ENCODE results near the gene DBN1. TPM values are rescaled to one million over a fixed set of nuclear protein-coding genes. Genes with fewer than 3 reads are reported as not detected.

Gene DBN1
- total RNA-seq, 2 experiments from 2014 or later = 101 to 105 TPM

- peaks cover 7% of the 10 kb centered on the region for H3K36me3 Mint-ChIP-seq (ENCODE audit: low read depth)
- no peak for ATAC-seq
- peak overlapping the region; percentile 79 for H3K4me3 Mint-ChIP-seq
- no peaks in the 10 kb centered on the region for H3K27me3 Mint-ChIP-seq
- H3K27ac Mint-ChIP-seq = peak overlapping the region; percentile 79
- no peaks in the 10 kb centered on the region for H3K9me3 Mint-ChIP-seq
- intact Hi-C loops (cut with micrococcal nuclease) = no loop called here
- DNase-seq = no peak
- H3K4me1 Mint-ChIP-seq (ENCODE audit: low read depth) = peaks cover 48% of the 10 kb centered on the region
- no peak for TF ChIP-seq CTCF (IDR thresholded peaks at IDR 0.05)
- CTCF ChIA-PET = interaction anchor here (0.8 to 17.9 kb wide), 11 partner anchors 9 to 139 kb away, joined by 3 to 415 read pairs (median 6); partner anchors contain the start of genes F12 and PFN3
- POLR2A ChIA-PET = interaction anchor here (0.8 to 22.1 kb wide), 15 partner anchors 7 to 315 kb away, joined by 3 to 606 read pairs (median 10); partner anchors contain the start of genes DBN1, GRK6, NSD1 and PFN3
Measured at GRCh38 chr5:177448244-177448950, 25.0 kb downstream of the DBN1 start.

DNA sequence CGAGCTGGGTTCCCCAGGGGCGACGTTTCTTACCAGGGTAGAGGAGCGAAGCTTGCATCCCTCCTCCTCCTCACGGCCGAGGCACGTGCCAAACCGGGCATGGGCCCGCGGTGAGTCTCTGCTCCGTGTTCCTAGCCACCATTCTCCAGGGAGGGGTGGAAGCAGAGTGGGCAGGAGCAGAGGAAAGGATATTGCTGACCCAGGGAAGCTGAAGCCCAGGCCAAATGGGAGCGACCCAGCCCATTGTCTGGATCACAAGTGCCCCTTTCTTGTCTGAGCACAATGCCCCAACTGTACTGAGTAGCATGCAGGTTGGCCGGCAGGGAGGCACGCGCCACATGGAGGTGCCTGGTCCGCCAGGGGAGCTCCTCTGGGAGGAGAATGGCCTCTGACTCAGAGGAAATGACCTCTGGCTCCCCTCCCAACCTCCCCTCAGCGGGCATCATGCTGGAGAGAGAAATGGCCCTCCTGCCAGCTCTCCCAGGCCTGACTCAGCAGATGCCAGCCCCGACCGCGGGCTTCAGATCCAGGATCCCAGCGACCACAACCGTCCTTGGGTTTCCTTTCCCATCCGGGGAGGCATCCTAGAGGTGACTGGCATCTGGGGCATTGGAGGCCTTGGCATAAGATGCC lies 25.7 kb downstream of the DBN1 start:
- TF ChIP-seq CTCF (IDR thresholded peaks at IDR 0.05) = no peak
- peak; percentile 59 for DNase-seq
- H3K27ac Mint-ChIP-seq = peak overlapping the region; percentile 79

DNA sequence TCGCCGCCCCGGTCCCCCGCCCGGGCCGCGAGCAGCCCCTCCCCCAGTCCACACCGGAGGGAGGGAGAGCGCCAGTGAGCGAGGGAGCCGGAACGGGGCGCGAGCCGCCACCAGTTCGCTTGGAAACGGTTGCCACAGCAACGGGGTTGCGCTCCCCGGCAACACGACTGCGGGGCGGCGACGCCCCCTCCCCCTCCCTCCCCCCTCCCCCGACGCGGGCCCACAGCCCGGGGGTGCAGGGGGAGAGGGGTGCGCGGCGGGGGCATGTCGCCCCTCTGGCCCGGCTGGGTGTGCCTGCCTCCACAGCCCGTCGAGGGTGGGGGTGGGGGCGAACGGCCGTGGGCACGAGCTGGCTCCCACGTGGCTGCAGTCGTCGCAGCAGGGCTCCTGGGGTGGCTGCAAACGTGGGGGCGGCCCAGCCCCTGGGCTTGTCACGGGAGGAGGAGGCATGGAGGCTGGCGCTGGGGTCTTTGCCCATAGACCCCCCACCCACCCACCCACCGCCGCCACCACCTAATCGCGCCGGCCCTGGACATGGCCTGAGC lies 26.3 kb downstream of the DBN1 start:
- DNase-seq = peak; percentile 77
- Mint-ChIP-seq H3K4me3 (peak overlapping the region; percentile 79), H3K9me3 (no peaks in the 10 kb centered on the region), H3K27ac (no peak overlapping the region), H3K27me3 (no peaks in the 10 kb centered on the region), H3K4me1 (ENCODE audit: low read depth) (peaks cover 42% of the 10 kb centered on the region), H3K36me3 (ENCODE audit: low read depth) (peaks cover 11% of the 10 kb centered on the region)
- ATAC-seq = peak; percentile 22
- ChIA-PET CTCF (interaction anchor here (1.2 to 17.9 kb wide), 9 partner anchors 8 to 137 kb away, joined by 4 to 415 read pairs (median 8); partner anchors contain the start of genes F12 and PFN3), POLR2A (interaction anchor here (0.9 to 22.1 kb wide), 14 partner anchors 8 to 137 kb away, joined by 3 to 606 read pairs (median 12); partner anchors contain the start of genes DBN1, F12, GRK6 and LMAN2)
- no peak for TF ChIP-seq CTCF (IDR thresholded peaks at IDR 0.05)
- intact Hi-C loops (cut with micrococcal nuclease) = no loop called here

More for the DNA sequence above, 25.7 kb downstream of the DBN1 start:
- no peaks in the 10 kb centered on the region for H3K9me3 Mint-ChIP-seq
- CTCF ChIA-PET = interaction anchor here (1.2 to 17.9 kb wide), 10 partner anchors 7 to 138 kb away, joined by 4 to 415 read pairs (median 8); partner anchors contain the start of genes F12 and PFN3
- POLR2A ChIA-PET = interaction anchor here (0.8 to 22.1 kb wide), 13 partner anchors 7 to 314 kb away, joined by 3 to 606 read pairs (median 13); partner anchors contain the start of genes DBN1, F12, GRK6 and NSD1
- no peaks in the 10 kb centered on the region for H3K27me3 Mint-ChIP-seq
- peak overlapping the region; percentile 79 for H3K4me3 Mint-ChIP-seq
- H3K4me1 Mint-ChIP-seq (ENCODE audit: low read depth) = peaks cover 43% of the 10 kb centered on the region
- intact Hi-C loops (cut with micrococcal nuclease) = no loop called here
- peaks cover 7% of the 10 kb centered on the region for H3K36me3 Mint-ChIP-seq (ENCODE audit: low read depth)
- ATAC-seq = no peak

GRCh38 chr5:177446200-177447065 lies 27.0 kb downstream of the DBN1 start, which contains the start of gene PRR7:
TSS of gene PRR7 (plus strand) at chr5:177446814. CDS start at chr5:177455068, 8,254 bp downstream.
- ATAC-seq (peak; percentile 58), DNase-seq (peak; percentile 77)
- Mint-ChIP-seq H3K9me3 (no peaks in the 10 kb centered on the region), H3K27ac (peak within 1 kb of the TSS; percentile 80), H3K4me1 (ENCODE audit: low read depth) (peaks cover 43% of the 10 kb centered on the region), H3K27me3 (no peaks in the 10 kb centered on the region), H3K4me3 (peak within 1 kb of the TSS; percentile 79), H3K36me3 (ENCODE audit: low read depth) (peaks cover 16% of the 10 kb centered on the region)
- intact Hi-C loops (cut with micrococcal nuclease) = no loop called here
- TF ChIP-seq CTCF (IDR thresholded peaks at IDR 0.05) = no peak
- ChIA-PET POLR2A (interaction anchor here (0.9 to 22.1 kb wide), 21 partner anchors 8 to 145 kb away, joined by 3 to 606 read pairs (median 6); partner anchors contain the start of genes DBN1, F12, GRK6 and LMAN2), CTCF (interaction anchor here (0.9 to 17.9 kb wide), 12 partner anchors 9 to 137 kb away, joined by 3 to 415 read pairs (median 8); partner anchors contain the start of genes F12 and PFN3)

Measured in activated CD8-positive, alpha-beta T cell treated with anti-CD3 and anti-CD28 coated beads for 36 hours (primary cell).